Measurements from ENCODE around the gene OR6M1.

Gene OR6M1

GRCh38 chr11:123797541-123797940 is 8.6 kb downstream of the OR6M1 start:
- POLR2A ChIA-PET: no interaction called here
- TF ChIP-seq CTCF (IDR thresholded peaks at IDR 0.05; ENCODE audit: insufficient read depth, low read length, missing control alignments): no peak
- CTCF ChIA-PET: no interaction called here
- no peak for DNase-seq (ENCODE audit: low read depth, low spot score)
- H3K4me3 ChIP-seq (ENCODE audit: low read depth, low read length): no peak overlapping the region

GRCh38 chr11:123797114-123797513 is 9.0 kb downstream of the OR6M1 start:
- DNase-seq (ENCODE audit: low read depth, low spot score): no peak
- TF ChIP-seq CTCF (IDR thresholded peaks at IDR 0.05; ENCODE audit: insufficient read depth, low read length, missing control alignments): no peak
- ChIA-PET CTCF (no interaction called here), POLR2A (no interaction called here)
- no peak overlapping the region for H3K4me3 ChIP-seq (ENCODE audit: low read depth, low read length)

DNA sequence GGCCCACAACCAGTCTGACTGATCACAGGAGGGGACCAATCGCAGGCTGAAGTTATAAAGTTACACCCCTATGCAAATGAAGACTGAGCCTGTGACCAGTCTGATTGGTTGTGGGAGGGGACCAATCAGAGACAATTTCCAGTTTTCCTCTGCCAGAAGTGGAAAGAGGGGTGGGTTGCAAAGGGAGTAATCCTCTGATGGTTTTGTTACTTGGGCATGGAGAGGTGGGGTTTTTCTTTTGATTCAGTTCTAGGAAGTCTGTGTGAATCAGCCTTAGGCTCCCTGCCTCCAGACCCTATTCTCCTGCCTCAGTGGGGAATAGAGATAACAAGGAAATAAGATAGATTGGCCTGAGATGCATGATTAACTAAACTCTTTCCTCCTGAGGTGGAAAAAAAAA is 9.9 kb downstream of the OR6M1 start:
- CTCF ChIA-PET: no interaction called here
- POLR2A ChIA-PET: no interaction called here
- no peak for DNase-seq (ENCODE audit: low read depth, low spot score)
- H3K4me3 ChIP-seq (ENCODE audit: low read depth, low read length): no peak overlapping the region
- TF ChIP-seq CTCF (IDR thresholded peaks at IDR 0.05; ENCODE audit: insufficient read depth, low read length, missing control alignments): no peak

GRCh38 chr11:123783536-123783935 is 22.6 kb downstream of the OR6M1 start:
- CTCF ChIA-PET: no interaction called here
- no peak for DNase-seq (ENCODE audit: low read depth, low spot score)
- POLR2A ChIA-PET: no interaction called here

GRCh38 chr11:123778511-123778910 is 27.6 kb downstream of the OR6M1 start:
- H3K4me3 ChIP-seq (ENCODE audit: low read depth, low read length): no peak overlapping the region
- DNase-seq (ENCODE audit: low read depth, low spot score): no peak
- no peak for TF ChIP-seq CTCF (IDR thresholded peaks at IDR 0.05; ENCODE audit: insufficient read depth, low read length, missing control alignments)
- POLR2A ChIA-PET: no interaction called here
- CTCF ChIA-PET: no interaction called here

More at GRCh38 chr11:123783536-123783935, 22.6 kb downstream of the OR6M1 start:
- TF ChIP-seq CTCF (IDR thresholded peaks at IDR 0.05; ENCODE audit: insufficient read depth, low read length, missing control alignments): no peak
- no peak overlapping the region for H3K4me3 ChIP-seq (ENCODE audit: low read depth, low read length)

- DNase-seq (ENCODE audit: low read depth, low spot score): no peak
- TF ChIP-seq CTCF (IDR thresholded peaks at IDR 0.05; ENCODE audit: insufficient read depth, low read length, missing control alignments): no peak
- POLR2A ChIA-PET: no interaction called here
- CTCF ChIA-PET: no interaction called here
- no peak overlapping the region for H3K4me3 ChIP-seq (ENCODE audit: low read depth, low read length)
Measured at GRCh38 chr11:123775715-123776549, 30.2 kb downstream of the OR6M1 start.

Measured in AG04449 (cell line).